Neural progenitor cell (in vitro differentiated cells): ENCODE results near the gene C3orf33.

Source experiments
- CTCF ChIP-seq: fragments of 200-600 bp; sonication (generic); IDR thresholded peaks from 2 replicates; pipeline ENCODE4 v1.5.1; 2017; ENCODE audit warnings: antibody characterized with exemption, mild to moderate bottlenecking
- EZH2 ChIP-seq: fragments of 200-600 bp; sonication (generic); IDR thresholded peaks from 2 replicates; pipeline ENCODE4 v1.6.1; 2017; ENCODE audit warnings: antibody characterized with exemption, mild to moderate bottlenecking, moderate library complexity
- EZH2phosphoT487 ChIP-seq: fragments of 200-600 bp; sonication (generic); IDR thresholded peaks from 2 replicates; pipeline ENCODE4 v1.6.1; 2017; ENCODE audit warnings: antibody characterized with exemption

- no peak for TF ChIP-seq CTCF
- TF ChIP-seq EZH2: no peak
- no peak for TF ChIP-seq EZH2phosphoT487
Measured at GRCh38 chr3:155852341-155852740, 46.3 kb upstream of the C3orf33 start.
